GM19240 (cell line): Measurements from ENCODE around the gene BOK.
"Not testable (repeated sequence)": the region's sequence is repeated elsewhere in the genome, so short reads cannot be mapped to it uniquely, and the experiment has no call there.

Source experiments
- DNase-seq: peaks from one replicate; pipeline ENCODE4 v3.0.0; 2011; ENCODE audit warnings: low spot score; ENCODE audit not compliant: insufficient read length

BOK gene

GRCh38 chr2:241571821-241572620 is 13.5 kb downstream of the BOK start:
- DNase-seq: no peak

DNA sequence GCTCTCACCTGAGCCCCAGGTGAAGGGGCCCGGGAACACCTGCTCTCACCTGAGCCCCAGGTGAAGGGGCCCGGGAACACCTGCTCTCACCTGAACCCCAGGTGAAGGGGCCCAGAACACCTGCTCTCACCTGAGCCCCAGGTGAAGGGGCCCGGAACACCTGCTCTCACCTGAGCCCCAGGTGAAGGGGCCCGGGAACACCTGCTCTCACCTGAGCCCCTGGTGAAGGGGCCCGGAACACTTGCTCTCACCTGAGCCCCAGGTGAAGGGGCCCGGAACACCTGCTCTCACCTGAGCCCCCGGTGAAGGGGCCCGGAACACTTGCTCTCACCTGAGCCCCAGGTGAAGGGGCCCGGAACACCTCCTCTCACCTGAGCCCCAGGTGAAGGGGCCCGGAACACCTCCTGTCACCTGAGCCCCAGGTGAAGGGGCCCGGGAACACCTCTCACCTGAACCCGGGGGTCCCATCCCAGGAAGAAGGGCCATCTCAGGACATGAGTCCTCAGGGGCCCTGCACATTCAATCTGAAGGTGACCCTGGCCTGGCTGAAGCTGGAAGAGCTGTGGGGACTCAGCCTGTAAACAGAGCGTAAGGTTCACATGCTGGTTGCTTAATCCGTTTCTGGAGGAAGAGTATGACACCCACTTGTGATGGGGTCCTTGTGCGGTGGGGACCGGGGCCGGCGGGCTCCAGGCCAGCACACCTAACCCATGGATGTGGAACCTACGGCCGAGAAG is 14.5 kb downstream of the BOK start:
- DNase-seq: not testable (repeated sequence)

DNA sequence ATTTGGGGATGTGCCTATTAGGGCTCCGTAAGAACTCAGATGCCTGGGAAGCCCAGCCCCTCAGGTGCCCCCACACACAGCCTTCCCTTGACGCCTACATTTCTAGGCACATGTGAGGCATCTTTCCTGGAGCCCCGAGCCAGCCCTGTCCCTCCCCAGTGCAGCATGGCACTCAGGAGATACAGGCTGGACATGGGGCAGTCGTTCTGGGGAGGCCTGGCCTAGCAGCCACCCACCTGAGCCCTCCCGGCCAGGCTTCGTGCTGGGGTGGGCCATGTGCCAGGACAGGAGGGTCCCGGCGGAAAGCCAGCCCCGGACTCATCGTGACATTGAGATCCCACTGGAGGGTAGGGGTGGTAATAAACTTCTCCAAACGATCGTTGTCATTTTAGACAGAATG is 15.2 kb downstream of the BOK start:
- DNase-seq: no peak

DNA sequence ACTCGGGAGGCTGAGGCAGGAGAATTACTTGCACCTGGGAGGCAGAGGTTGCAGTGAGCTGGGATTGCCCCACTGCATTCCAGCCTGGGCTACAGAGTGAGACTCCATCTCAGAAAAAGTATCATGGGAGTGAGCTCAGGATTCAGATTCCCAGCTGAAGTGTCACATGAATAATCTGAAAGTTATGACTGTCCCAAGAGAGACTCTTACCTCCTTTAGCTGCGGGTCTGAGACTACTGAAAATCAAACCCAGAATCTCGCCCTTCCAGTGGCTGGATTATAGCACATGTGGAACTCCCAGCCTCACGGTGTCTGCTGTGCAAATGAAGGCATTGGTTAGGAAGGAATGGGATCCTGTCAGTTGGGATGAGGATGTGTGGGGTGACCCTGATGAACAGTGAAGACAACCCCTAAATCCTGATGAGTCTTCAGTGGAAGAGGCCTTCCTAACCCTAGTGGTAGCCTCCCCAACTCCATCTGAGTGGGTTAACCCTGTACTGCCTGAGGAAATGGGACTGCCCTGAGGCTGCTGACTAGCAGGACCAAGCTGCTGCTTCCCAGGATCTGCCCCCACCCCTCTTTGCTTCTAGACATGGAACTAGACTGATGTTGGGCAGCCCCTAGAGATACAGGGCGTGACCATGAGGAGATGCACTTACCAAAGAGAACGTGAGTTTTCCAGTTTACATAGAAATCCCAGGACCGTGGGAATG is 16.5 kb downstream of the BOK start:
- DNase-seq: no peak

DNA sequence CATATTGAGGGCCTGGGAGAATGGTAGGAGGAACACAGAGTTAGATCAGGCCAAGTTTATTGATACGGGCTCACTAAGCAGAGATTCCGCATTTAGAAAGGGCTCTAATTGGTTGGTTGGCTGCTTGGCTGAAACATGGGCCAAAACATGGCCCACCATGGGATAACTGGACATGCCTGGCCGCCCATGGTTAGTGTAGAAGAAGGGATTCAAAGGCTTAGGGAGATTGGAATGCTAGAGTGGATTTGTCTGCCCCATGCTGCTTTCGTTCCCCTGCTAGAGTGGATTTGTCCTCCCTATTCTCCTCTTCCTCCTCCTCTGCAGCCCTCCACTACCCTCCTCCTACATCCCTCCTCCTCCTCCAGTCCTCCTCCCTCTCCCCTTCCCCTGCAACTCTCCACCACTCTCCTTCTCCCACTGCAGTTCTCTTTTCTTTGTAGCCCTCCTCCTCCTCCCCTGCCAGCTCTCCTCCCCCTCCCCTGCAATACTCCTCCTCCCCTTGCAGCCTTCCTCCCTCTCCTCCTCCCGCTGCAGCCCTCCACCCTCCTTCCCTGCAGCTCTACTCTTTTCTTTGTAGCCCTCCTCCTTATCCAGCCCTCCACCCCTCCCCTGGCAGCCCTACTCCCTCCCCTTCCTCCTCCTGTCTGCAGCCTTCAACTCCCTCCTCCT is 17.2 kb downstream of the BOK start:
- no peak for DNase-seq

GRCh38 chr2:241576293-241576654 is 17.7 kb downstream of the BOK start:
- no peak for DNase-seq

DNA sequence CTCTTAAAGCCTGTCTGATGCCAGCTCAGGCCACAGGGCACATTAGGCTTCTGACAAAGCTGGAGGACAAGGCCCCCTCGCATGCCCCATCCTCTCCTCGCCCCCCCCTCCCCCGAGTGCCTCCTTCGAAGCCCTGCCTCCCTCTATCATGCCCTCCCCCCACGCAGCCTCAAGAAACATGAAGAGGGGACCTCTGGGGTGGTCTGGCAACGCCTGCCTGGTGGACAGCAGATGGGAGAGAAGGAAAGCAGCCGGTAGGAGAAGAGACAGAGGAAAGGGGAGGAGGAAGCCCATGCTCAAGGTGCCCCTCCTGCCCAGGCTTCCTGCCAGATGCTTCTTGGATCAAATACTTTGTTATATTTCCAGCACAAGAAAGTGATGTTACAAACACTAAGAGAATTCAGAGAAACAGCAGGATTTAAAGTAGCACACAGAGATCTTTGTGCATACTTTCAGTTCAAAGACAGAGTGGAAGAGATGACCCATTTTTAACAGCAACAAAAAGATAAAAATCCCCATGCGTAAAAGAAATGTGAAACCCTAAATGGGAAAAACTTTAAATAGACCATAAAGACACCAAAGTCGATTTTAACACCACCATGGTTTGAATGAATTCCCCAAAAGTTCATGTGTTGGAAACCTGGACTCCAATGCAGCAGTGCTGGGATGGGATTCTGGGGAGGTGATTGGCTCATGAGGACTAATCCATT is 19.0 kb downstream of the BOK start:
- DNase-seq: no peak

DNA sequence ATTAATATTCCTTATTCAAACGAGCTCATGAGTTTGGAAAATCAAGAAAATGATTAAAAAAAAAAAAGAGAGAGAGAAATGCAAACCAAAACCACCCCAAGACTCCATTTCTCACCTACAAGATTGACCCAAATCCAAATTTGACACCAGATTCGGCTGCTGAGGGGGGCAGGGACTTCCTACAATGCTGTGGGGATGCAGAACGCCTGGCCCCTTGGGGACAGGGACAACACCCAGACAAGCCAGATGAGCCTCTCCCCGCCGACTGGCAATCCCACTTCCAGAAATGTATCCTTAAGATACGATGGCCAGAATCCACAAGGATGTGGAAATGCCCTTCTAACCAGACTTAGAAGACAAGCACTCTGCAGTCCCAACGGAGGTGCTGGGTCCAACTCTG is 20.7 kb downstream of the BOK start:
- DNase-seq: no peak

DNA sequence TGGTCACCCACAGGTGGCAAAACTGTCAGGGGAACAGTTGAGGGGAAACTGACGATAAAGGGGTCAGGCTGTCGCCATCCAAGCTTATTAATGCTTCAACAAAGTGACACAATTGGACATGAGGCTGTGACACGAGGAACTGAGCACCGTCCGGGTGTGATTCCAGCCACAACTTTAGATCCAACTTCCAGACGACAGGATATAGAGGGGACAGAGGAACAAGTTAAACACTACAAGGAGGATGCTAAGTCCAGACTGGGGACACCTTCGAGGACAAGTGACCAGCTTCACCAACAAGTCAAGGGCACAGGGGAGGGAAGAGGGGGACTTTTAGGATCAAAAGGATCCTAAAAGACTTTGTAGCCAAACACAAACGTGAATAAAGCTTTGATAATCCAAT is 23.8 kb downstream of the BOK start:
- no peak for DNase-seq

DNA sequence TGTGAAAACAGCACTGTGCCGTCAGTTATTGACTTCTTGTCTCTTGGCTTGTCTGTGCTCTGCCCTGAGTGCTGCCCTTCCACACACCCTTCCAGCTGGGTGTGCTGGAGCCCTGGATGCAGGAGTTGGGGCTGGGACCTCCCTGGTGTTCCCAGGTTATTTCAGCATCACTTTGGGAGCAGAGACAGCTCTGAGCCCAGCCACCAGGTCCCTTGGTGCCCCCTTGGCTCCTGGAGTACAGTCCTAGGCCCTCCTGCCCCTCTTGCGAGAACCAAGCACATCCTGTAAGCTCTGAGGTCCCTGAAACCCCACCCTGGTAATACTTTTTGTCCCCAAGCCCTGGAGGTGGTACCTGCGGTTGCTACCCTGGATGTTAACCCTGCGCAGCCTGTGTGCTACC is 24.3 kb downstream of the BOK start:
- DNase-seq: no peak

DNA sequence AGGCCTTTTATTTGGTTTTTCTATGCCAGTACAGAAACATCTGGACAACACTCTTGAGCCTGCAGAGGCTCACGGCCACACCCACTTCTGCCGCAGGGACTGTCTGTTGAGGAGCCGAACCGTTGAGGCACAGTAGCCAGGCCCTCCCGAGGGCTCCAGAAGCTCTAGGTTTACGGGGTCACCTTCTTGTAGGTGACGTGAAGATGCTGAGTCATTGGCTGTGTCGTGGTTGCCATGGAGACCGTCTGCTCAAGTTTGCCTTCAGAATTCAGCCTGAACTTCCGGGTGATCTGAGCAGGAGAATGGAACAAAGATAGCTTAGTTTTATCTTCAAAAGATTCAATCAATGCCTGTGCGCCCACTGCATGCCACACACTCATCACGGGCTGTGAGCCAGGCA is 25.9 kb downstream of the BOK start:
- DNase-seq: no peak

GRCh38 chr2:241586564-241587264 is 28.2 kb downstream of the BOK start:
- DNase-seq: no peak

DNA sequence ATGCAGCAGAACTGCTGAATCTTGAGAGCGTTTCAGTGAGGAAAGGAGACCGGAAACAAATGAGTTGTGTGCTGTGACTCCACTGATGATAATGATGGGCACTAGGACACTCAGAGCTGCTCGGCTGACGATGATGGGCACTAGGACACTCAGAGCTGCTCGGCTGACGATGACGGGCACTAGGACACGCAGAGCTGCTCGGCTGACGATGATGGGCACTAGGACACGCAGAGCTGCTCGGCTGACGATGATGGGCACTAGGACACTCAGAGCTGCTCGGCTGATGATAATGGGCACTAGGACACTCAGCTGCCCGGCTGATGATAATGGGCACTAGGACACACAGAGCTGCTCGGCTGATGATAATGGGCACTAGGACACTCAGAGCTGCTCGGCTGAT is 31.3 kb downstream of the BOK start:
- not testable (repeated sequence) for DNase-seq

DNA sequence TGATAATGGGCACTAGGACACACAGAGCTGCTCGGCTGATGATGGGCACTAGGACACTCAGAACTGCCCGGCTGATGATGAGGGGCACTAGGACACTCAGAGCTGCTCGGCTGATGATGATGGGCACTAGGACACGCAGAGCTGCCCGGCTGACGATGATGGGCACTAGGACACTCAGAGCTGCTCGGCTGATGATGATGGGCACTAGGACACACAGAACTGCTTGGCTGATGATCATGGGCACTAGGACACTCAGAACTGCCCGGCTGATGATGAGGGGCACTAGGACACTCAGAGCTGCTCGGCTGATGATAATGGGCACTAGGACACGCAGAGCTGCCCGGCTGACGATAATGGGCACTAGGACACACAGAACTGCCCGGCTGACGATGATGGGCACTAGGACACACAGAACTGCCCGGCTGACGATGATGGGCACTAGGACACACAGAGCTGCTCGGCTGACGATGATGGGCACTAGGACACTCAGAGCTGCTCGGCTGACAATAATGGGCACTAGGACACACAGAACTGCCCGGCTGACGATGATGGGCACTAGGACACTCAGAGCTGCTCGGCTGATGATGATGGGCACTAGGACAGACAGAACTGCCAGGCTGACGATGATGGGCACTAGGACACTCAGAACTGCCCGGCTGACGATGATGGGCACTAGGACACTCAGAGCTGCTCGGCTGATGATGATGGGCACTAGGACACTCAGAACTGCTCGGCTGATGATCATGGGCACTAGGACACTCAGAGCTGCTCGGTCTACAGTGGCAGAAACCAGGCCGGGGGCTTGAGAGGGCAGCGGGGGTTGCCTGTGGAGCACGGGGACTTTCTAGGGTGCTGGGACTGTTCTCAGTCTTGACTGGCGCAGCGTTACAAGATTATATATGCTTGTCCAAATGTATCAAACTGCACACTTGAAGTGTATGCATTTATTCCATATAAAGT is 32.2 kb downstream of the BOK start:
- not testable (repeated sequence) for DNase-seq

GRCh38 chr2:241592126-241592845 is 33.7 kb downstream of the BOK start:
- DNase-seq: no peak

DNA sequence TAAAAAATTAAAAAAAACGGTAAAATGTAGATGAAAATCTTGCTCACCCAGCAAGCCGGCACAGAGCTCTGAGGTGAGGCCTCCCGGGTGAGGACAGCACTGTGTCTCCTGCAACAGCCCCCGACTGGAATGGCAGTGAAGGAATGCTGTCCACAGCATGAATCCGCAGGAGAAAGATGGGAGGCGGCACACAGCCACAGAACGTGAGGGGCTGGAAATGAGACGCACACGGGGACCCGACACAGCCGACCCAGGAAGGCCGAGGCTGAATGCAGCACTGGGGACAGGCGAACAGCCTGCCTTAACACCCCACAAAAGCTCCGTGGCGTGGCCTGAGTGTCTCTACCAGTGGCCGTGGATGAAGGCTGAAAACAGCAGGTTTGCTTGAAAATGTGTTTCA is 34.7 kb downstream of the BOK start:
- DNase-seq: no peak

DNA sequence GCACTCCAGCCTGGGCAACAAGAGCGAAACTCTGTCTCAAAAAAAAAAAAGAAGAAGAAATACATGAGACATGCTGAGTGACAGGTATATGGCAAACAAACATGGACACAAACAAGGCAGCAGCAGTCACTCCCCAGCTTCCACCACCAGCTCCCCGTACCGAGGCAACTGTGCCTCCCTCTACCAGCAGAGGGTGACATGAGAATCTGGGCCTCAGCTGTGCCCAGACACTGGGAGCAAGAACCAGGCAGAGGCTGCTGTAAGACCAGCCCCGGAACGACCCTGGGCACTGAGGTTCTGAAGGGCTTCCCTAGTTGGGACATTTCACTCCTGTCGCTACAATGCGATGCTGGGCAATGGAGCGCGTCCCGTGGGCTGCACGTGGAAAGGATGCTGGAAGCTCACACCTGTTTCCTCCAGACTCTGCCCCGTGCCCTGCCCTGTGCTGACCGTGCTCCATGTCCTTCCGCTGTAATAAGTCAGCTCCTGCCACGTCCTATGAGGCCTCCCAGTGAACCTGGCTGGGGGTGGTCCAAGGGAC is 37.1 kb downstream of the BOK start:
- DNase-seq: no peak

DNA sequence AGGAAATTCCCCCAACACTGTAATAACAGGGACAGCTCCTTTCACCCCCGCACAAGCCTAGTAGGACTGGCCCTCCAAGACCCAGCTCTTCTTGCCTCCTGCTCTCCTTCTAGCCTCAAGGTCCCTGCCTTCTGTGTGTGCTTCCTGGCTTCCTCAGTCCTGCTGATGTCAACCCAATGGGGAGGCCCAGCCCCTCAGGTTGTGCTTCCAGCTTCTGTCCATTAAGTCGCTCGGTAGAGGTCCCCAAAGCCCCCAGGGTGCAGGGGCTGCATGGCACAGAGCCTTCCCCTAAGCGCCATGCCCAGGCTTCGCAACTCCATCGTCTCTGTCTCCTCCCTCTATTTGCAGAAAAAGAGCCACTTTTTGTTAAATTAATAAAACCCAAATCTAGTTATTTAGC is 39.0 kb downstream of the BOK start:
- no peak for DNase-seq
